Ureter (tissue), 1 donor: ENCODE results near the gene NHS. TPM values are rescaled to one million over a fixed set of nuclear protein-coding genes. Genes with fewer than 3 reads are reported as not detected.

ENCODE experiments used
- DNase-seq: peaks from one replicate; pipeline ENCODE4 v3.0.0-alpha.2; 2020; ENCODE audit warnings: low spot score
- total RNA-seq: library from RNA; stranded (reverse); gene quantifications from one replicate; pipeline ENCODE4 v1.2.4, GENCODE V29; 2023
- donor health status: DM: yes; HTN: yes; CAD: no.

The NHS gene
- total RNA-seq, 1 donor from 2014 or later: 17.4 TPM

DNA sequence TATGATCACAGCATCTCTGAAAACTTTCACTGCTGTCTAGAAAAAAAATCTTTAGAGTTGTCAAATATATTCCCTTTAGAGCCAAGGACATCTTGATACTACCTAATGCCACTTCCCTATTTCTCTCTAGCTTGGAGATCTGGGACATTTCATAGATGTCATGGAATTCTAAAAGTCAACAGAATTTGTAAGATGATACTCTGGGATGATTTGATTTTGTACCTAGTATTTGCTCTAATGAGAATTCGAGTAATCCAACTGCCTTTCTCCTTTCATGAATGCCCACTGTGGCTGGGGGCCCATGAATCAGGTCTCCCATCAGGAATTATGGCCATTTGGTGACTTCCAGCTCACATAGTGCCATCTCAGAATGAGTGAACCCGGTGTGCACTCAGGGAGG, 73.2 kb downstream of the NHS start:
- no peak for DNase-seq

GRCh38 chrX:17449866-17450265, 74.9 kb downstream of the NHS start:
- no peak for DNase-seq

GRCh38 chrX:17453788-17454187, 78.8 kb downstream of the NHS start:
- no peak for DNase-seq

DNA sequence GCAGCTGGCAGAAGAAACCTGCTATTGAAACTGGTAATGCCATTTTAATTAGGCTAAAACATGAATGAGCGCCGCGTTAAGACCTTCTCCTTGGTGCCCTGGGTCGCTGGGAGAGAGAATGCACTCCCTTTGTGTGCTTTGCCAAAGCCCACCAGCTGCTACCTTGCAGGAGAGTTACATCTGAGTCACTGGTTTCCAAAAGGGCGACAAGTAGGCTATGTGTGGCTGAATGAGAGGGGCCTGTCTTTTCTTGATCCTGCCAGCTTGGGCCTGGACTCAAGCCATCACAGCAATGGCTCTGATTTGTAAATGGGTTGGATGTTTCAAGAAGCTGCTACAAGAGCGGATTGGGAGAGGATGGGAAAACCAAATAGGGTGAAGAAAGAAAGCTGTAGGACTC, 81.5 kb downstream of the NHS start:
- no peak for DNase-seq

DNA sequence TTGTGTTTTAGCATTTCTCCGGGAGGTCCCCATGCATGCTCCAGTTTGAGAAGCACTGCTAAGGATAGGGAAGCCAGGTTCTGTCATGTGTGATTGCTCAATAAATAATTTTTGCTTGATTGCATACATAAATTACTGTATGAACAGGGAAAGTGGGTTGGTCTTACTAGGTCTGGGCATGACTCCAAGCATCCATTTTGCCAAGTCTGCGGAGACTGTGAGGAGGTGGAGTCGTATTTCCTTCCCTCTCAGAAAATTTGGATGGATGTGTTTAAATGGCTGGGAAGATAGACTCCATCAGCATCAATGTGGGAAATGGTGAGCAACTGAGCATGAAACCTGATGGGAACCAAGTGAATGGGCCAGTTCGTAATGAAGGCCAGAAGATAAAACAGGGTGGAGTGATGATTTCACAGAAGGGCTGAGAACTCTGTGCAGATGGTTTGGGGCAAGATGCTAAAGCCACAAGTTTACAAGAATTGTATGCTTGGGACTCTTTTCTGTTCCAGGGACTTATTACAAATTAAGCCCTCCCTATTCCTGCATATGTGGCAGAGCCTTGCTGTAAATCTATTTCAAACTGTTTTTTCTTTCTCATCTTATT, 84.1 kb downstream of the NHS start:
- peak; percentile 51 for DNase-seq

GRCh38 chrX:17459661-17460060, 84.7 kb downstream of the NHS start:
- DNase-seq: no peak

GRCh38 chrX:17462881-17463280, 87.9 kb downstream of the NHS start:
- DNase-seq: no peak

GRCh38 chrX:17464194-17464593, 89.2 kb downstream of the NHS start:
- no peak for DNase-seq

- DNase-seq: no peak
Measured at GRCh38 chrX:17465201-17465600, 90.2 kb downstream of the NHS start.

DNA sequence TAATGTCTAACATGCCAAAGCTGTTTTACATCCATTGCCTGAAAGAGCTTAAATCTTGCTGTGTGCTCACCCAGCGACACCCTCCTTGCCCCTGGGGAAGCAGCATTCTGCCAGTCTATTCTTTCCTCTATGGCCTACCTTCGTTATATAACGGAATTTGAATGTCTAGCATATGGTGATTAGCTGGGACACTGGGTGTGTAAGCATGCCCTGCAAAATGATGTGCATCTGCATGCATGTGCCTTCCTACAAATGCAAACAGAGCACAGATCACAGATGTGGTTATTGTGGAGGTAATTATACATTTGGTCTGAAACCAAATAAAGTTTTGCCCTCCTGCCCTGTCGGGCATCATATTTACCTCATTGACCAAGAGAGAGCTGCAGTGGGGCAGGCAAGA, 90.8 kb downstream of the NHS start:
- no peak for DNase-seq

DNA sequence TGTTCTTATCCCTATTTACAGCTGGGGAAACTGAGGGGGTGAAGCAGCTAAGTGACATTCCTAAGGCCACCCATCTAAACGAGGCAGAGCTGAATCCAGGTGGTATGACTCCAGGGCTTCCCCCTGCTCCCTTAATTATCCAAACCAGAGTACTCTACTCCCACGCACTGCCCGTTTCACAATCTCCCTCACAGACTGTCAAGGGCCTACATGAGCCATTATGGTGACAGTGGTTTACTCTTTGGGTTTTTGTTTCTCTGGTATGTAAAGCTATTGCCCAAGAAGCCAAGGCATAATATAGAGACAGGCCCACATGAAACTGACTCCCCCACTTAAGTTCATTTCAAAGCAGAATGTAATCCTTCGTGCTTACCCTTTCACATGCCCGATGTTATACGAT, 95.1 kb downstream of the NHS start:
- DNase-seq: no peak

GRCh38 chrX:17471121-17471520, 96.1 kb downstream of the NHS start:
- no peak for DNase-seq

GRCh38 chrX:17471861-17472260, 96.9 kb downstream of the NHS start:
- DNase-seq: no peak

- no peak for DNase-seq
Measured at GRCh38 chrX:17472424-17472823, 97.4 kb downstream of the NHS start.

DNA sequence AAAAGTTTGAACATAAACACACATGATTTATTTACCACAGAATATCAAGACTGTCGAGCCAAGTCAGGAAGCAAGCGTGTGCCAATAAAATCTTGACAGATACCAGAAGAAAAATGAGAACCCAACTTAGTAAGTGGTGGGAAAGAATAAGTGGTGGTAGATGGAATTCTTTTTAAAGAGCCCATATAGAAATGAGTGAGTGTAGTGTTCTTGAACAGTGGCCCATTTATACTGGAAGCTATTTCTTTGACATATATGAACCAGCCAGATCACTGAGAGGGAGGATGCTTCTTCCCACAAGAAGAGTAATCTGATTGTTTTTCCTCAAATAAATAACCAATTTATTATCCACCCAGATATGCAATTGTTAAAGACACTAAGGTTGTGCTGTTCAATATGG, 98.0 kb downstream of the NHS start:
- no peak for DNase-seq

DNA sequence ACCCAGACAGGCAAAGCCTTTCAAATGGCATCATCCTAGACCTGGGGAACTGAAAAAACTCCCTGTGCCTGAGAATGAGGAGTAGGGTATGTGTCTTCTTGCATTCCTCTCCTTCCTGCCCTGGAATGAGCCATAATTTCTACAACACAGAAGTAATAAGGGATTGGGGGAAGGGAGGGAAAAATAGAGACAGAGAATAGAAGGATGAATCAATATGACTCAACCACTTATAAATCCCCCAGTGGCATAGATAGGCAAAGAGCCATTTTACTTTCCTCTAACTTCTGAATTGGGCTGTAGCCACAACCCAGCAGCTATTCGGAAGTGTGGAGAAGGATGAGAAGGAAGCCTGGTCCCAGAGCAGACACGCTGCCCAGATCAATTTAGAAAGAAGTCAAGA, 99.9 kb downstream of the NHS start:
- no peak for DNase-seq

DNA sequence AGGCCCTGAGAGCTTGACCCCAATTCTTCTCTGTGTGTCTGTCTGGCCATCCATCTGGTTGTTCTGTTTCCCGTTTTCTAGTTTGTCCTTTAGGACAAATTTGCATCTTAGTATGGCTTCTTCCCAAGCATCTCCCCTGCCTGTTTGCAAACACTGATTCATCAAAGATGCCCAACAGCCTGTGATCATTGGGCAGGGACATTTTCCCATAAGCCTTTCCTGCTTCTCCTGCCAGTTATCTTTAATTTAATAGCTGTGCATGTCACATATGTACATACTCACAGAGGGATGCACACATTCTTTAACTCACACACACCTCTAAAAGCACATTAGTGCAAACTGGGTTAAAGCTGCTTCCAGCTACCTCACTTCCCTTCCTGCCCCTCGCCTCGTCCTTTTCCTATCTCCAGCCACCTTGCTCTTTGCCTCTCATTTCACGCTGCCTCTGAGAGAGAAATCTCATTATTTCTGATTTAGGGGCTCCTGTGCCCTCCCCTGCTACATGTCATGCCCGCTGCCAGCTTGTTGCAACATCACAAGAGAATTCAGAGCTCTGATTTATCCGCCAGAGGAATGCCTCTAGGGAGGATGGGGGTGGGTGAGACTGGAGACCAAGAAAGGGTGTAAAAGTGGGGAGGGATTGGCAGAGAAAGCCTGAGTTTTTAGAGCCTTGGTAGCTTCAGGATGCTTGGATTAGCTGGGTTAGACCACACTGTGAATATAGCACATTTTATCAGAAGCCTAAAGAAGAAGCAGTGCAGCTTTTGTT, 100.6 kb downstream of the NHS start:
- DNase-seq: no peak

DNA sequence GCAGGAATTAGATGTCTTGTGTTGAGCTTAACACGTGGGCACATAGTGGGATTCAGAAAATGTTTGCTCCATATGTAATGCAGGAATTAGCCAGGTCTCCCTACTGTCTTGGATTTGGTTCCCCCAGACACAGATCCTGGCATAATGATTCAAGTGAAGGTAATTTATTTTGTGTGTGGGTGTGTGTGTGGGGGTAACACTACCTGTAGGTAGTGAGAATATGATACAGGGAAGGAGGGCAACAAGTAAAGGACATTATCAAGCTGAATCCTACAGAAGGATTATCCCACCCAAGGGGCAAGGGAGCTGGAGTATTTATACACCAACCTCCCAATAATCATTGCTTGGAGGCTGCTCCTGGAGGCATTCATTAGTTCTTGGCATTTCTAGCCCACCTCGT, 101.4 kb downstream of the NHS start:
- no peak for DNase-seq

- DNase-seq: no peak
Measured at GRCh38 chrX:17481086-17481485, 106.1 kb downstream of the NHS start.

- DNase-seq: no peak
Measured at GRCh38 chrX:17484592-17484991, 109.6 kb downstream of the NHS start.

DNA sequence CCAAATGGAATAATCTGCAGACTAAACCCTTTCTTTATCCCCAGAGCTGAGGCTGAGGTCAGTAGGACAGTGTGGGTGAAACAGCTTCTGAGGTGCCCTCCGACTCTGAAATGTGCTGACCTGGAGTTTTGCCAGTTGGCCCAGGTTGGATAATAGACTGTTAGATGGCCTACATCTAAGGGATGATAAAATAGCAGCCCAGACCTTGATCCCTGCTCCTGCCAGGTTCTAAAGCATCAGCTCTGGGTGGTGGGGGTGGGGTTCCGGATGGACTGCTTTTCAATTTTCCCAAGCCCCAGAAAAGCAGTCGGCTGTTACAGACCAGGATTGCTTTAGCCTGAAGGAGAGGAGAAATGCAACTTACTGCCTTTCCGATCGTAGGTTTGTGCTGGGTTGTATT, 110.4 kb downstream of the NHS start:
- DNase-seq: no peak

DNA sequence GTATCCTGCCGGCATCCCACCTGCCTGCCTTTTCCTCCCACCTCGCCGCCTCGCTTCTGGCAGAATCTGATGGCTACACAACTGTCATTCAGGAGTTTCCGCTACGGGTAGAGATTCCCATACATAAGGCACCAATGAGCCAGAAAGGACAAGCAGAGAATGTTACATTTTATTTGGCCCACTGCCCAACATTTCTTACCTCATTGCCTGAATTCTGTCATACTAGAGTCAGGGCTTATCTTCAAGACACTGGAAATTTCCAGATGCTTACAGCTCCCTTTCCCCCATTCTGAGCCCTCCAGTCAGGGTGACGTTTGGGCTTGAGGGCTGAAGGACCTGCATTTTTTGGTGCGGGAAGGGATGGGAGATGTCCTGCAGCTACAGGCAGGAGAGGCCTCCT, 113.0 kb downstream of the NHS start:
- DNase-seq: no peak

DNA sequence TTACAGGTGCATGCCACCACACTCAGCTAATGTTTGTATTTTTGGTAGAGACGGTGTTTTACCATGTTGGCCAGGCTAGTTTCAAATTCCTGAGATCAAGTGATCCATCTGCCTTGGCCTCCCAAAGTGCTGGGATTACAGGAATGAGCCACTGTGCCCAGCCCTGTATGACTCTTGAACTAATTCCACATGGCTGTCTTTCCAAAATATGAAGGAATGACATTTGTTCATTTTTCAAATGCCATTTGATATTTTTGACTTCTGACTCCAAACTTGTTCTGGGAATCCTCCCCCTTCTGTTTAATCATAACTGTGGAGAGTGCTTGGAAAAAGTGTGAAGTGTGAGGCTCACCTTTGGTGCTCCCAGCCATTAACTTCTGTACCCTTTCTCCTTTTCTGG, 119.2 kb downstream of the NHS start:
- no peak for DNase-seq

DNA sequence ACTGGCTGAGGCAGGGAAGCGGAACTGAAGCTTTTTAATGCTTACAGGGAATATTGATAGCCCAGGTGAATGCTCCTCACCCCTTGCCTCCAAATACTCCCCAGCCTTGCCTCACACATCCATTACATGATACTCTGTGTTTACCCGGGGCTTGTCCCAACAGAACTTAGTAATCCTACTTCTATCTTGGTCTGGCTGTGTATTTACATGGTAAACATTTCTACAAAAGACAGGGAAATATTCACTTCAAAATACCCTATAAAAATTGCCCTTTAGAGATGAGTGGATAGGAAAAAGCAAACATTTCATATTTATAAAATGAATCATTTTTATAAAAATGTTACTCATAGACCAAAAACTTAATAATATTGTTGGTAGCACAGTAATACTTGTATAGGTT, 120.1 kb downstream of the NHS start:
- DNase-seq: no peak
